K562 (cell line): Measurements from ENCODE around the gene EPHA7. TPM values are rescaled to one million over a fixed set of nuclear protein-coding genes. Genes with fewer than 3 reads are reported as not detected.

Experiments used
- ATAC-seq: fragments of 200-7000 bp; cut with Tn5 transposase; 3 replicates; pipeline ENCODE4 v1.9.1; 2020; ENCODE audit warnings: moderate library complexity
- BruUV-seq: library from RNA; stranded (reverse); fragments of 400-500 nt; replicated peaks from 2 replicates; lab custom pipeline; 2021; lab: Mats Ljungman, UMichigan
- CTCF ChIA-PET: fragments of 300-600 bp; formaldehyde crosslinking; extraction: SDS; loops from one replicate; lab custom pipeline; 2021; ENCODE audit warnings: low intra/inter-chr PET ratio; lab: Yijun Ruan, JAX
- POLR2A ChIA-PET: fragments of 300-600, 350-650 bp; sonication (Branson Sonifier 250); formaldehyde crosslinking; extraction: SDS; loops from one replicate; lab custom pipeline; 2021; ENCODE audit warnings: antibody characterized with exemption, inconsistent platforms; lab: Yijun Ruan, JAX
- DNase-seq, 4 experiments: peaks; one replicate each; pipeline versions ENCODE4 v3.0.0 to v3.0.0-alpha.2; 2011 to 2018; ENCODE audit warnings: low spot score in 3 of 4, mixed read lengths in 3 of 4; ENCODE audit errors: extremely low read depth in 1 of 4
- FAIRE-seq: peaks from 2 replicates; lab custom pipeline; 2011; peaks lifted over from hg19 to GRCh38; lab: Jason Lieb, UNC
- H2AFZ ChIP-seq: 2 replicates; pipeline ENCODE4 v1.6.0; 2011; ENCODE audit warnings: low read depth, low read length, control low read depth, inconsistent platforms
- H3K27ac ChIP-seq: fragments of 200-600 bp; 3 replicates; pipeline ENCODE4 v1.8.0; 2011; ENCODE audit warnings: low read depth, mild to moderate bottlenecking, control low read depth, inconsistent platforms, low read length, moderate library complexity, mixed read lengths; ENCODE audit errors: extremely low read depth
- H3K27me3 ChIP-seq, 2 experiments: fragments of 300-600 bp in 1 of 2; 2 replicates in 1 of 2; 3 replicates in 1 of 2; pipeline versions ENCODE4 v1.6.0 to v1.8.0; 2011; ENCODE audit warnings: inconsistent platforms in 2 of 2, low read length in 2 of 2, mild to moderate bottlenecking in 1 of 2, mixed read lengths in 1 of 2, moderate library complexity in 1 of 2; ENCODE audit not compliant: control insufficient read depth in 2 of 2, insufficient read depth in 2 of 2
- H3K36me3 ChIP-seq: fragments of 300-600 bp; 3 replicates; pipeline ENCODE4 v1.8.0; 2011; ENCODE audit warnings: mild to moderate bottlenecking, low read length, inconsistent platforms; ENCODE audit not compliant: control insufficient read depth, insufficient read depth
- H3K4me1 ChIP-seq, 2 experiments: fragments of 200-600 bp in 1 of 2; replicated peaks in 1 of 2; 2 replicates in 1 of 2; 3 replicates in 1 of 2; pipeline versions ENCODE4 v1.5.1 to v1.8.0; 2011; ENCODE audit warnings: inconsistent platforms in 2 of 2, low read length in 2 of 2, mild to moderate bottlenecking in 1 of 2, mixed read lengths in 1 of 2, moderate library complexity in 1 of 2; ENCODE audit not compliant: control insufficient read depth in 2 of 2, insufficient read depth in 2 of 2
- H3K4me2 ChIP-seq: 2 replicates; pipeline ENCODE4 v1.6.1; 2011; ENCODE audit warnings: low read length, control low read depth, inconsistent platforms, mixed read lengths; ENCODE audit not compliant: insufficient read depth
- H3K4me3 ChIP-seq: fragments of 200-600 bp; sonication (generic), shearing (Covaris generic); 2 replicates; pipeline ENCODE4 v1.5.1; 2016; ENCODE audit warnings: control low read depth, inconsistent platforms
- H3K79me2 ChIP-seq: fragments of 200-600 bp; 3 replicates; pipeline ENCODE4 v1.8.0; 2011; ENCODE audit warnings: low read length, inconsistent platforms; ENCODE audit not compliant: control insufficient read depth, insufficient read depth
- H3K9ac ChIP-seq, 2 experiments: 2 replicates each; pipeline versions ENCODE4 v1.6.0 to v1.6.1; 2011; ENCODE audit warnings: low read depth in 2 of 2, low read length in 2 of 2, control low read depth in 1 of 2, inconsistent platforms in 1 of 2, mild to moderate bottlenecking in 1 of 2, mixed read lengths in 1 of 2; ENCODE audit not compliant: insufficient read depth in 1 of 2
- H3K9me1 ChIP-seq: one replicate; pipeline ENCODE4 v1.6.0; 2011; ENCODE audit warnings: inconsistent platforms, mild to moderate bottlenecking, low read length, moderate library complexity; ENCODE audit not compliant: control insufficient read depth, insufficient read depth
- H3K9me3 ChIP-seq: replicated peaks from 2 replicates; pipeline ENCODE4 v1.5.1; 2011; ENCODE audit warnings: low read depth, low read length, inconsistent platforms; ENCODE audit not compliant: control insufficient read depth, insufficient read depth
- H4K20me1 ChIP-seq: replicated peaks from 2 replicates; pipeline ENCODE4 v1.6.1; 2011; ENCODE audit warnings: low read length, inconsistent platforms, mixed read lengths; ENCODE audit not compliant: control insufficient read depth, insufficient read depth
- CBX2 ChIP-seq: fragments of 200-600 bp; sonication (generic); IDR thresholded peaks from one replicate; pipeline ENCODE4 v1.6.1; 2012; ENCODE audit warnings: mild to moderate bottlenecking, low read length, inconsistent platforms; ENCODE audit not compliant: insufficient read depth, poor library complexity, severe bottlenecking
- EP300 ChIP-seq: IDR thresholded peaks from 2 replicates; pipeline ENCODE4 v1.6.1; 2012; ENCODE audit warnings: low read length, improper control_type of control experiment
- GATA2 ChIP-seq: sonication (generic); formaldehyde crosslinking; IDR thresholded peaks from 2 replicates; pipeline ENCODE4 v1.4.0; 2020; ENCODE audit warnings: mild to moderate bottlenecking, missing genetic modification reagents
- GTF3C2 ChIP-seq: IDR thresholded peaks from 3 replicates; pipeline ENCODE4 v1.6.1; 2011; ENCODE audit warnings: borderline replicate concordance, mild to moderate bottlenecking, moderate library complexity; ENCODE audit not compliant: insufficient read length; ENCODE audit errors: extremely low read depth
- MBD1 ChIP-seq: fragments of 250-450 bp; sonication (Bioruptor Pico); IDR thresholded peaks from 2 replicates; pipeline ENCODE4 v1.8.0; 2022; ENCODE audit warnings: inconsistent platforms
- MXI1 ChIP-seq: IDR thresholded peaks from 2 replicates; pipeline ENCODE4 v1.6.1; 2011; ENCODE audit warnings: low read depth, mild to moderate bottlenecking, improper control_type of control experiment, low read length
- PHF8 ChIP-seq: fragments of 200-600 bp; sonication (generic); IDR thresholded peaks from 2 replicates; pipeline ENCODE4 v1.6.1; 2012; ENCODE audit warnings: mixed run types, mild to moderate bottlenecking, inconsistent platforms, low read length, moderate library complexity, borderline replicate concordance
- RREB1 ChIP-seq: fragments of 250-450 bp; sonication (Bioruptor Pico); IDR thresholded peaks from 2 replicates; pipeline ENCODE4 v1.4.0; 2020
- SNIP1 ChIP-seq: fragments of 450-650 bp; IDR thresholded peaks from 2 replicates; pipeline ENCODE4 v1.7.1; 2017; ENCODE audit warnings: low read depth, mild to moderate bottlenecking
- TRIM24 ChIP-seq, 2 experiments: fragments of 450-650 bp; IDR thresholded peaks; 2 replicates each; pipeline ENCODE4 v1.6.1; 2016
- XRCC4 ChIP-seq: IDR thresholded peaks from one replicate; pipeline ENCODE4 v1.6.1; 2011; ENCODE audit not compliant: insufficient read depth, insufficient read length; ENCODE audit errors: extremely low read depth
- YBX1 ChIP-seq: fragments of 450-650 bp; IDR thresholded peaks from 2 replicates; pipeline ENCODE4 v1.7.1; 2016; ENCODE audit warnings: mild to moderate bottlenecking
- ZBED1 ChIP-seq: IDR thresholded peaks from 2 replicates; pipeline ENCODE4 v1.6.1; 2014
- WGBS: fragments of 100-300 bp; shearing (Covaris generic); methylation state at CpG from one replicate; pipeline ENCODE4 v1.1.6; 2016; ENCODE audit warnings: low coverage, mixed read lengths; ENCODE audit not compliant: insufficient coverage; ENCODE audit errors: missing lambda C conversion rate; 5-methylcytosine and 5-hydroxymethylcytosine counted together
- in situ Hi-C: fragments of 300-500 bp; cut with MboI; formaldehyde crosslinking; loops from 4 replicates; pipeline ENCODE4 v1.15.0; 2018; ENCODE audit warnings: inconsistent platforms, mixed read lengths
- intact Hi-C: fragments of 100-400 bp; cut with micrococcal nuclease; formaldehyde crosslinking; loops from 2 replicates; pipeline ENCODE4 v1.14.2; 2022
- polyA plus RNA-seq, 8 experiments: library from polyadenylated mRNA; depleted of rRNA in 4 of 8; stranded (reverse) in 5 of 8; unstranded in 3 of 8; fragments of >200 nt; fragmentation: Nextera tagmentation in 2 of 8; fragmentation: Illumina TruSeq in 1 of 8; extraction: Ambion mirVana in 2 of 8; extraction: Trizol in 1 of 8; gene quantifications; 2 replicates each; pipeline versions ENCODE4 v1.2.1 to v1.2.3, GENCODE V29; 2011 to 2014; ENCODE audit warnings: inconsistent platforms in 1 of 8, missing spikeins in 1 of 8
- total RNA-seq, 7 experiments: library from RNA; depleted of rRNA in 6 of 7; stranded (reverse); fragments of >200 nt in 6 of 7; fragmentation: Illumina TruSeq in 2 of 7; extraction: Trizol in 2 of 7; gene quantifications; 2 replicates each; pipeline versions ENCODE4 v1.2.1 to v1.2.3, GENCODE V29; 2011 to 2021; ENCODE audit warnings: low replicate concordance in 1 of 7

EPHA7 gene
- total and polyA plus RNA-seq, 9 of the 15 experiments (the other 6 are each of a cell fraction or from before 2014, with no cell fraction given) = not detected

- TF ChIP-seq CBX2 = no peak
- no peak for TF ChIP-seq YBX1
- TF ChIP-seq PHF8 = no peak
- no peak for TF ChIP-seq TRIM24 (IDR thresholded peaks at IDR 0.05)
Measured at GRCh38 chr6:93398723-93399122, 20.6 kb downstream of the EPHA7 start (continued).

GRCh38 chr6:93394471-93394870 is 24.9 kb downstream of the EPHA7 start:
- H3K9me1 ChIP-seq = no peaks in the 10 kb centered on the region
- intact Hi-C loops (no loop called here), in situ Hi-C loops (no loop called here)
- H3K4me2 ChIP-seq = no peak overlapping the region
- no peaks in the 10 kb centered on the region for H4K20me1 ChIP-seq
- 0% methylated on average over 2 of the region's 2 CpGs for WGBS
- H3K79me2 ChIP-seq = no peaks in the 10 kb centered on the region
- H2AFZ ChIP-seq = no peak overlapping the region
- H3K9me3 ChIP-seq = no peaks in the 10 kb centered on the region
- ATAC-seq (no peak), DNase-seq (no peak), FAIRE-seq (no peak)
- no peaks in the 10 kb centered on the region for H3K27me3 ChIP-seq
- H3K4me1 ChIP-seq = no peaks in the 10 kb centered on the region
- H3K4me3 ChIP-seq = no peak overlapping the region
- no TSS peak for BruUV-seq
- no peaks in the 10 kb centered on the region for H3K36me3 ChIP-seq
- no peak overlapping the region for H3K9ac ChIP-seq
- ChIA-PET POLR2A (no interaction called here), CTCF (no interaction called here)
- H3K27ac ChIP-seq = no peak overlapping the region
- TF ChIP-seq MXI1 = no peak
- no peak for TF ChIP-seq GATA2
- no peak for TF ChIP-seq XRCC4
- TF ChIP-seq MBD1 = no peak
- TF ChIP-seq EP300 = no peak
- no peak for TF ChIP-seq SNIP1
- TF ChIP-seq GTF3C2 = no peak
- TF ChIP-seq ZBED1 = no peak
- TF ChIP-seq RREB1 (CRISPR knock-in tag) = no peak
